Measurements from ENCODE around the gene WWOX.
"Not testable (repeated sequence)": the region's sequence is repeated elsewhere in the genome, so short reads cannot be mapped to it uniquely, and the experiment has no call there.

Gene WWOX

GRCh38 chr16:78099271-78100111, at the start of gene WWOX:
Gene WWOX (plus strand): TSS chr16:78099654.
- peak; percentile 97 for DNase-seq (ENCODE audit: low spot score)

DNA sequence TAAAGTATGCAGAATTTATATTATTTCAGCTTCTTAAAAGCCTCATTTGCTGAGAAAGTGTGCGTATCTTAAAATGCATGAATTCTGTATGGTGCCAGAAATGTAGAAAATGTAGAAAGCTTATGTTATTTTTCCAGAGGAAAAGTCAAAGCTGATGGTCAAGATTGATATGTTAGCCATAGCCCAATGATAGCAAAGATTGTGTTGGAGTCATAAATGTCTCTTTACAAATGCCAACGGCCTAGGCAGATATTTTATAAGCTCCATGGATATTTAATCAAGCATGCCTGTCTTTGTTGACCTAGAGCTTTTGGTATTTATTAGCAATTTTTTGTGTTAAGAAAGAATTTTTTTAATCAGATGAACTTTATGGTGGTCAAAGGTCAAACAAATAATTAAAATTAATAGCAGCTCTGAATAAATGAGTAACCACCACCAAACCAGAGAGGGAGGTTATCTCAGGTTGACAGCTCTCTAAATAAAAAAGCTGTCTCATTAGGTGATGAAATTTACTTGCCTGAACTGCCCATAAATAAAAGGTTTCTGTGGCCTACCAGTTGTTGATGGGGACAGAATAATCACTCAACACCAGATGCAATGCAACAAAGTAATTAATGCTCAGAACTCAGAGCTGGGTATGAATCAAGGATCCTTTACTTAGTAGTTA, 48.6 kb upstream of the WWOX start:
- DNase-seq (ENCODE audit: low spot score), result no peak

DNA sequence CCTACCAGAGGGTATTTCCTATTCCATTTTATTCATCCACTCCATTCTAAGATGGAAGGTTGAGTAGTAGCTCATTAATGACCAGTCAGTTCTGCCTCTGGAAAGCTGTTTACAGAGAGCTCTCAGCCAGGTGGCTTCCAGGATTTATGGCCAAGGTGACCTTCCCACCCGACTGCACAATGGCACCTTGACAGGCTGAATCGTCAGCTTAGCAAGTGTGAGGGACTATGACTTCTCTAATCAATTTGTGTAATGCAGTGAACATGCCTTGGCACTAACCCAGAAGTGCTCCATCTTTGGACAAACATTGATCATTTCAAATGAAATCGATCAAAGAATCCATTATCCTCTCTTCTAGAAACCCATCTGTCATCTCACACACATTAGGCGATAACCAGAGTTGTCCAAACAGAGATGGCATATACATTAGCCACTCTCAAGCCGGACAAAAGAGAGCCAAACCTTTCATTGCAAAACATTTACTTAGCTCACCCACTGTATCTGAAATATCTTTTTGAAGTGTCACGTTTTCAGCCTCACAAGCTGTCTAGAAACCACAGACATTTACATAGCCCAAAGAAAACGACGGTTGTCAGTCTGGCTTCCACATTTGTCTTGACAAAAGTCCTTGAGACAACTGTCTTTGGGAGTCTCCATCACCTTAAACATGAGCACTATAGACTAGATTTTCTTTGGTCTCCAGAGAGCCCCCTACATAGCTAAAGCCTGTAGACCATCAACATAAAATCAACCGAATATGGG, 41.5 kb upstream of the WWOX start:
- DNase-seq (ENCODE audit: low spot score), result no peak

GRCh38 chr16:78059806-78060205, 39.6 kb upstream of the WWOX start:
- DNase-seq (ENCODE audit: low spot score), result not testable (repeated sequence)

DNA sequence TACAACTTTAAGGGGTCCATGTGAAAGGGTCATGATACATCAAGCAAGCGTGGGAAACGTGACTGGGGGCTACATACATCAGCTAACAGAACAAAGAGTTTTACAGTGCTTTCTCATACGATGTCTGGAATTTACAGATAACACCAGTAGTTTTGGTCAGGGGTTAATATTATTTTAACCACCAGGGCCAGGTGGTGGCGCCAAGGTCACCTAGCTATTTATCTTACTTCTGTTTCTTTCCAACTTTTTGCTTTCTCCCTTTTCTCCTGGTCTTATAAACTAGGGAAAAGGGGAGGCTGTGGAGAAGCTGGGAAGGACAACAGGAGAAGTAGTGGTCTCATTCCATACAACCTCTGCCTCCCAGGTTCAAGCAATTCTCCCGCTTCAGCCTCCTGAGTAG, 39.2 kb upstream of the WWOX start:
- DNase-seq (ENCODE audit: low spot score), result no peak

GRCh38 chr16:78060809-78061208, 38.6 kb upstream of the WWOX start:
- DNase-seq (ENCODE audit: low spot score), result no peak

DNA sequence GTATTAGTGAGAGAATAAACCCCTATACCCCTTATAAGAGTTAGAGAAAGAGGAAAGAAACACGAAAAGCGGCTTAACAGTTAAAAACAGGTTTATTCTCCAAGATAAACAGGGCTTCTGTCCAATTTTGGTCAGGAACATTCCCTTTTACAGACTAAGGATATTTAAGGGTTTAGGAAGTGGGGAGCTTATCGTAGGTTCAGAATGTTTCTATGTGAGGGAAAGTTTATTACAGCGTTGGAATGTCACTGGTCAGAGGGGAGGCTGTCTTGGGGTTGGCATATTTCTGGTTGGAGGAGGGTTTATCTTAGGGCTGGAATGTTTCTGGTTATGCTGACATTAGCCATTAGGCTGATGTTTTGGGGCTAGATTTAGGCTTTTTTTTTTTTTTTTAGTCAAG, 34.1 kb upstream of the WWOX start:
- no peak for DNase-seq (ENCODE audit: low spot score)

- DNase-seq (ENCODE audit: low spot score), result no peak
These were observed 29.5 kb upstream of the WWOX start for GRCh38 chr16:78069913-78070312.

DNA sequence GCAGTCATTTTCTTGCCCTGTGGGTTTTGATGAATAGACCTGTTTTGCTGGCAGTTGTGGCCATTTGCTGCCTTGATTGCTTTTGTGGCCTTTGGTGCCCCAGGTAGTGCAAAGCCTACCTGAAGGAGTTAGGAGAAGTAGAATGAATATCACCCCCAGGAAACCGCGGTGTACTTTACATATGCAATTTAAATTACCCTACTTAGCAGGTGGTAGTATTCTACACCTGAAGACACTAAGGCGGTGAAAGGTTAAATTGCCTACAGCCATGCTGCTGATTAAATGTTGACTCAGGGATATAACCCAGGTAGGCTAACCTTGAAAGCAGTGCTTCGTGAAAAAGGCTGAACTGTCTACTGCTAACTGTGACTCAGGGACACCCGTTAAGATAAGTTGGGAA, 27.2 kb upstream of the WWOX start:
- DNase-seq (ENCODE audit: low spot score), result no peak

DNA sequence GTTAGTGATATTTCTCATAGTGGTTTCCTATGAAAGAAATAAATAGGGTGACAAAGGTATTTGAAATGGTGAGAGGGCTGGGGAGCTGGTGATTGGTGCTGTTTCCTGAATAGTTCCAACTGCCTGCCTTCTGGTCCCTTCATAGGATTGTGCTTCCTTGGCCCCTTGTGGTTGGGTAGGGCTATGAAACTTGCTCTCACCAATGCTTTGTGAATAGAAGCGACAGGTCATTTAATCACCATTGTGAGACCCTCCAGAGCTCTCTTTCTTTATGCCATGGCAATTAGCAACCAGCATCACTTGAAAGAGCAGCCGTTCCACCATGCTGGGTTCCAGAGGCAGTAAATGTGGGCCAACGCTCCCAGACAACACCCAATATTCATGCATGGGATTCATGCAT, 23.7 kb upstream of the WWOX start:
- no peak for DNase-seq (ENCODE audit: low spot score)

GRCh38 chr16:78081341-78081740, 18.1 kb upstream of the WWOX start:
- DNase-seq (ENCODE audit: low spot score), result no peak

GRCh38 chr16:78091419-78091818, 8.0 kb upstream of the WWOX start:
- no peak for DNase-seq (ENCODE audit: low spot score)

- DNase-seq (ENCODE audit: low spot score), result no peak
These were observed 6.7 kb upstream of the WWOX start for GRCh38 chr16:78092758-78093157.

- DNase-seq (ENCODE audit: low spot score), result peak; percentile 17
These were observed 5.3 kb upstream of the WWOX start for GRCh38 chr16:78094166-78094565.

DNA sequence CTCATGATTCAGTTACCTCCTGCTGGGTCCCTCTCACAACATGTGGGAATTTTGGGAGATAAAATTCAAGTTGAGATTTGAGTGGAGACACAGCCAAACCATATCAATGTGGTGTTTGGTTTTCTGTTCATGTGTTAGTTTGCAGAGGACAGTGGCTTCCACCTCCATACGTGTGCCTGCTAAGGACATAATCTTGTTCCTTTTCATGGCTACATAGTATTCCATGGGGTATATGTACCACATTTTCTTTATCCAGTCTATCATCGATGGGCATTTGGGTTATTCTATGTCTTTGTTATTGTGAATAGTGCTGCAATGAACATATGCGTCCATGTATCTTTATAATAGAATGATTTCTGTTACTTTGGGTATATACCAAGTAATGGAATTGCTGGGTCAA, 4.5 kb upstream of the WWOX start:
- DNase-seq (ENCODE audit: low spot score), result no peak

DNA sequence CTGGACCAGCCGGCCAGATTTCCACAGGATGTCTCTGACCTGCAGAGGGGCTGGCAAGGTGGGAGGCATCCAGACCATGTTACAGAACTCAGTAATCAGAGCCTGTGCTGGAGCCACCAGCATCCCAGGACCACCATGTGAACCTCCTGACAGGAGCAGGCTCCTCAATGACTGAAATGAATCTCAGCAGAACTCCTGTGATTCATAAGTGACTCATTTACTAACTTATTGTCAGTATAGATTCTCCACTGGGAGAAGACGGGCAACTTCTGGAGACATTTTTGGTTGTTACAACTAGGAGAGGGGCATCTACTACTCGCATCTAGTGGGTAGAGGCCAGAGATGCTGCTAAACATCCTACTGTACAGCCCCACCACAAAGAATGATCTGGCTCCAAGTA, 3.1 kb upstream of the WWOX start:
- DNase-seq (ENCODE audit: low spot score), result no peak

DNA sequence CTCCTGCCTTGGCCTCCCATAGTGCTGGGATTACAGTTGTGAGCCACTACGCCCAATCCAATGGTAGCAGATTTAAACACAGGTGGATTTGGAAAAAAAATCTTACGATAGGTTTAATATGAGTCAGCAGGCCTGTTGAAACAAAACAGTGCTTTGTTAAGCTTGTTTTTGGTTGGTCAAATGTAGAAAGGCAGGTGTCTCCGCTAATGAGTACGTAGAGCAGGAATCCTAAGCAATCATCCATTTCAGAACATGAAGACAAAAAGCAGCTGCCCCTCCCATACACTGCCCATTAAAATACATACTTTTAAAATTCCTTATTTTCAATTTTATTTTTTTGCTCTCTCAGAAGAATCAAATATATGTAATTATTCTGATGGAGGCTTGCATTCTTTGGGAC, 1.9 kb upstream of the WWOX start:
- DNase-seq (ENCODE audit: low spot score), result peak; percentile 6

GRCh38 chr16:78098087-78098486, 1.4 kb upstream of the WWOX start:
- no peak for DNase-seq (ENCODE audit: low spot score)

- DNase-seq (ENCODE audit: low spot score), result no peak
These were observed 721 bp upstream of the WWOX start for GRCh38 chr16:78098595-78099270.

DNA sequence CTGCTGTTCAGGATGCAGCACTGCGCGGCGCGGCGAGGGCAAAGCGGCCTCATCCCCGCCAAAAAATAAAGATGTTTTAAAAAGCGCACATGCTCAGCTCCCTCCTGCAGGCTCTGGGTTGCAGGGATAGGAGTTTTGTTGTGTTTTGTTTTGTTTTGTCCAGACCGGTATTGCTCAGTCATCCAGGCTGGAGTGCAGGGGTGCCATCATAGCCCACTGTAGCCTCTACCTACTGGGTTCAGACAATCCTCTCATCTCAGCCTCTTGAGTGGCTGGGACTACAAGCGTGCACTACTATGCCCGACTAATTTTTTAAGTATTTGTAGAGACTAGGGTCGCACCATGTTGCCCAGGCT, 636 bp downstream of the WWOX start:
- peak; percentile 49 for DNase-seq (ENCODE audit: low spot score)

DNA sequence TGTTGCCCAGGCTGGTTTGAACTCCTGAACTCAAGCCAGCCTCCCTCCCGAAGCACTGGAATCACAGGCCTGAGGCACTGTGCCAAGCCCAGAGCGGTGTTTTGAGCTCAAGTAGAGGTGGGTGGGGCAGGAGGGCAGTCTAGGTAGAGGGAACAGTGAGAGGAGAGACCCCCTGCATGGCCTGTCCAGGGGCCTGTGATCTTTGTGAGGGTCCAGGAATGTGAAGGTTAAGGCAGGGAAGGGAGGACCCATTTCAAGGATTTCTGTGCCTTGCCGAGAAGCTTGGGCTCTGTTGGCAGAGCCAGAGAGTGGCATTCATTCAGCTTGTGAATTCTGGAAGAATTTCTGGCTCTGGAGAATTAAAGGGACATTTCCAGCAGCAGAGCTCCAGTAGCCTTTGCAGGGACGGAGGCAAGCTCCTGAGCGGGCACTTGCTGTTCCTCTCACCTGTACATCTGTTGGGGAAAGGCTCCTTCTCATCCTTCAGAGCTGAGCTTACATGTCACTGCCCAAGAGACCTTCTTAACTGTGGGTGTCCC, 2.7 kb downstream of the WWOX start:
- no peak for DNase-seq (ENCODE audit: low spot score)

DNA sequence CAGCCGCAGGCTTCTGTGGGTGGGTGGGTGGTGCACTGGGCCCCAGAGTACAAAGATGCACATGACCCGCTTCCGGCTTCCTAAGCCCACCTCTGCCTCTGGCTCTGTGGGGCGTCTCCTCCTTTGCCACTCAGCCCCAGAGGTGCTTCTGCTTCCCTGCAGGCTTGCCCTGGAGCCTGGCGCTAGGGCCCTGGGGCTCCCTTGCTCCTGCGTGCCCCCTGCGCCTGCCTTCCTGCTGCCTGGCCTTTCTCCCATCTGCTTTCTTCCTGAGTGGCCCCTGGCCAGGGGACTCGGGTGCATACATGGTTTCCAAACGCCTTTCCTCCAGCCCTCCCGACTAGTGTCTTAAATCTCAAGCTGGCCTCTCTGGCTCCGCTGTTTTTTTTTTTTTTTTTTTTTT, 3.4 kb downstream of the WWOX start:
- DNase-seq (ENCODE audit: low spot score), result no peak
